Mesenchymal stem cell (in vitro differentiated cells and primary cell): ENCODE data around the gene CHST3.
A peak's percentile ranks its signal among the peaks of the same experiment; 100 is the strongest.

Experiments used
- DNase-seq: peaks from one replicate; pipeline ENCODE4 v3.0.0-alpha.2; 2013
- H2AFZ ChIP-seq: one replicate; pipeline ENCODE4 v1.6.1; 2013; ENCODE audit warnings: low read depth, mild to moderate bottlenecking, control low read depth, inconsistent platforms, low read length, moderate library complexity
- H2AK5ac ChIP-seq: 2 replicates; pipeline ENCODE4 v1.6.1; 2013; ENCODE audit warnings: low read length, moderate library complexity, mild to moderate bottlenecking, inconsistent platforms; ENCODE audit not compliant: severe bottlenecking
- H2BK120ac ChIP-seq: one replicate; pipeline ENCODE4 v1.6.1; 2013; ENCODE audit warnings: low read depth, mild to moderate bottlenecking, inconsistent platforms, low read length, moderate library complexity
- H2BK12ac ChIP-seq, 2 experiments: one replicate each; pipeline ENCODE4 v1.6.1; 2013; ENCODE audit warnings: inconsistent platforms in 2 of 2, low read length in 2 of 2, mild to moderate bottlenecking in 2 of 2, moderate library complexity in 2 of 2, control low read depth in 1 of 2
- H2BK15ac ChIP-seq: one replicate; pipeline ENCODE4 v1.6.1; 2013; ENCODE audit warnings: mild to moderate bottlenecking, low read depth, inconsistent platforms; ENCODE audit not compliant: poor library complexity, severe bottlenecking
- H2BK5ac ChIP-seq: 2 replicates; pipeline ENCODE4 v1.6.1; 2013; ENCODE audit warnings: low read depth, mild to moderate bottlenecking, low read length, control low read depth, inconsistent platforms; ENCODE audit not compliant: poor library complexity, severe bottlenecking
- H3K14ac ChIP-seq, 2 experiments: one replicate each; pipeline ENCODE4 v1.6.1; 2013; ENCODE audit warnings: inconsistent platforms in 2 of 2, low read length in 2 of 2, control low read depth in 1 of 2, mild to moderate bottlenecking in 1 of 2, moderate library complexity in 1 of 2
- H3K18ac ChIP-seq, 2 experiments: one replicate each; pipeline ENCODE4 v1.6.1; 2013; ENCODE audit warnings: inconsistent platforms in 2 of 2, low read length in 2 of 2, control low read depth in 1 of 2, low read depth in 1 of 2, mild to moderate bottlenecking in 1 of 2
- H3K23ac ChIP-seq, 2 experiments: one replicate each; pipeline ENCODE4 v1.6.1; 2013; ENCODE audit warnings: inconsistent platforms in 2 of 2, low read length in 2 of 2, mild to moderate bottlenecking in 2 of 2, moderate library complexity in 2 of 2, control low read depth in 1 of 2
- H3K27ac ChIP-seq: 2 replicates; pipeline ENCODE4 v1.5.1; 2013; ENCODE audit warnings: mild to moderate bottlenecking, moderate library complexity, low read length, control low read depth, inconsistent platforms; ENCODE audit not compliant: poor library complexity, severe bottlenecking
- H3K27me3 ChIP-seq, 2 experiments: 2 replicates each; pipeline versions ENCODE4 v1.6.1 to v1.7.0; 2013; ENCODE audit warnings: low read length in 2 of 2, mild to moderate bottlenecking in 2 of 2, moderate library complexity in 2 of 2, control low read depth in 1 of 2, inconsistent platforms in 1 of 2; ENCODE audit not compliant: control insufficient read depth in 1 of 2, insufficient read depth in 1 of 2
- H3K36me3 ChIP-seq, 2 experiments: 2 replicates each; pipeline versions ENCODE4 v1.6.1 to v1.7.0; 2013; ENCODE audit warnings: low read length in 2 of 2, control low read depth in 1 of 2, inconsistent platforms in 1 of 2, low read depth in 1 of 2, mild to moderate bottlenecking in 1 of 2; ENCODE audit not compliant: insufficient read depth in 2 of 2, control insufficient read depth in 1 of 2
- H3K4ac ChIP-seq, 2 experiments: one replicate each; pipeline ENCODE4 v1.6.1; 2013; ENCODE audit warnings: inconsistent platforms in 2 of 2, low read length in 2 of 2, mild to moderate bottlenecking in 2 of 2, moderate library complexity in 2 of 2, control low read depth in 1 of 2, low read depth in 1 of 2
- H3K4me1 ChIP-seq: 2 replicates; pipeline ENCODE4 v1.6.1; 2013; ENCODE audit warnings: low read depth, low read length, control low read depth; ENCODE audit not compliant: control insufficient read depth, insufficient read depth
- H3K4me2 ChIP-seq: 2 replicates; pipeline ENCODE4 v1.6.1; 2013; ENCODE audit warnings: low read length, mild to moderate bottlenecking, inconsistent platforms; ENCODE audit not compliant: poor library complexity, severe bottlenecking
- H3K4me3 ChIP-seq, 2 experiments: 2 replicates each; pipeline versions ENCODE4 v1.5.1 to v1.7.0; 2013; ENCODE audit warnings: low read length in 2 of 2, mild to moderate bottlenecking in 2 of 2, control low read depth in 1 of 2, low read depth in 1 of 2; ENCODE audit not compliant: insufficient read depth in 1 of 2
- H3K79me1 ChIP-seq: replicated peaks from 2 replicates; pipeline ENCODE4 v1.6.1; 2013; ENCODE audit warnings: mild to moderate bottlenecking, control low read depth, low read length, inconsistent platforms; ENCODE audit not compliant: poor library complexity, severe bottlenecking
- H3K9ac ChIP-seq: 2 replicates; pipeline ENCODE4 v1.7.0; 2013; ENCODE audit warnings: mild to moderate bottlenecking, low read length, moderate library complexity
- H3K9me3 ChIP-seq: 2 replicates; pipeline ENCODE4 v1.7.0; 2013; ENCODE audit warnings: mild to moderate bottlenecking, low read length; ENCODE audit not compliant: control insufficient read depth
- H4K8ac ChIP-seq: one replicate; pipeline ENCODE4 v1.6.1; 2013; ENCODE audit warnings: inconsistent platforms, mild to moderate bottlenecking, low read length, moderate library complexity
- H4K91ac ChIP-seq: one replicate; pipeline ENCODE4 v1.6.1; 2013; ENCODE audit warnings: mild to moderate bottlenecking, low read length, inconsistent platforms
- WGBS: methylation state at CpG from one replicate; pipeline ENCODE4 v1.1.7; 2013; ENCODE audit warnings: mixed read lengths; 5-methylcytosine and 5-hydroxymethylcytosine counted together

The CHST3 gene

GRCh38 chr10:71979692-71980062, 15.5 kb downstream of the CHST3 start:
- H3K36me3 ChIP-seq: peaks cover 0 to 5% of the 10 kb centered on the region in 2 experiments

DNA sequence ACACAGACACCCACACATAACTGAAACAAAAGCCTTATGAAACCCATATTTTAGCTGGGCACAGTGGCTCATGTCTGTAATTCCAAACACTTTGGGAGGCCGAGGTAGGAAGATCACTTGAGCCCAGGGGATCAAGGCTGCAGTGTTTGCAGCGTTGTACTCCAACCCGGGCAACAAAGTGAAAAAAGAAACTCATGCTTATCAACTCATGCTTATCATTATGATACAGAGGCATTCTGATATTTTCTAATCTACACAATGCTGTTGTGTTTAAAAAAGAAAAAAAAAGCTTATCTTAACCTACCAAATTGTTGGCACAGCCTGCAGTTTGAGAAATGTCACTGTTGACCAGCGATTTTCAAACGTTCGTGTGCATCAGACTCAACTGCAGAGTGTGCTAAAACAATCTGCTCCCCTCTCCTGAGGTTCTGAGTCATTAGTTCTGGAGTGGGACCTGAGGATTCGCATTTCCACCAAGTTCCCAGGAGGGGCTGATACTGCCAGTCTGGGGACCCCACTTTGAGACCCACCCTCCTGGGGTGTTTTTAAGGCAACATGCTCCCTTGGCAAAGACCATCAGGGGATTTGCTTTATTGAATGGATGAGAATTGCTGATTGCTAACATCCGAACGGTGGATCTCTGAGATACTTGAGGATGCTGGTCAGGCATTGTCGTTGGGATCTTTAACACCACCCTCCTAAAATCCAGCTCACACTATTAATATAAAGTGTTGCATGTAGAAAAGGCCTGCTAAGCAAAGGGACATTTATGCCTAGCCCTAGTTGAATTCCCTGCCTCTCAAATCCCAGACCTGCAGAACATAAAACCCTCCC, 16.2 kb downstream of the CHST3 start:
- peaks cover 2 to 5% of the 10 kb centered on the region in 2 experiments for H3K36me3 ChIP-seq
- DNase-seq: no peak
- WGBS: 77% methylated on average over 7 of the region's 10 CpGs
- peaks cover 40% of the 10 kb centered on the region for H3K4me1 ChIP-seq
- H3K4ac ChIP-seq: no peak overlapping the region
- no peaks in the 10 kb centered on the region for H3K9me3 ChIP-seq
- H4K91ac ChIP-seq: no peak overlapping the region
- no peaks in the 10 kb centered on the region for H3K27me3 ChIP-seq
- H3K14ac ChIP-seq: no peak overlapping the region
- no peak overlapping the region for H2AK5ac ChIP-seq
- no peak overlapping the region for H2BK12ac ChIP-seq
- peak overlapping the region; percentile 67 for H3K9ac ChIP-seq
- H2BK120ac ChIP-seq: no peak overlapping the region
- peak overlapping the region in 1 of 2 experiments; percentile 38 for H3K4me3 ChIP-seq
- H3K23ac ChIP-seq: no peak overlapping the region
- H2BK15ac ChIP-seq: no peak overlapping the region
- peaks cover 36% of the 10 kb centered on the region for H3K79me1 ChIP-seq
- H3K18ac ChIP-seq: no peak overlapping the region
- H2BK5ac ChIP-seq: no peak overlapping the region
- H2AFZ ChIP-seq: no peak overlapping the region
- H3K4me2 ChIP-seq: no peak overlapping the region
- H4K8ac ChIP-seq: peak overlapping the region; percentile 31
- H3K27ac ChIP-seq: peak overlapping the region; percentile 12

More at GRCh38 chr10:71979692-71980062, 15.5 kb downstream of the CHST3 start:
- Histone ChIP-seq H3K18ac (no peak overlapping the region), H2BK12ac (no peak overlapping the region), H3K4me3 (peak overlapping the region in 1 of 2 experiments; percentile 38), H3K9me3 (no peaks in the 10 kb centered on the region), H3K27me3 (no peaks in the 10 kb centered on the region), H2BK5ac (no peak overlapping the region), H3K4me2 (no peak overlapping the region), H3K14ac (no peak overlapping the region), H2AFZ (no peak overlapping the region), H3K27ac (no peak overlapping the region), H3K9ac (peak overlapping the region; percentile 67), H3K4ac (no peak overlapping the region), H3K4me1 (peaks cover 38% of the 10 kb centered on the region), H4K91ac (no peak overlapping the region), H3K23ac (no peak overlapping the region), H2BK15ac (no peak overlapping the region), H2BK120ac (no peak overlapping the region), H2AK5ac (no peak overlapping the region), H4K8ac (no peak overlapping the region), H3K79me1 (peaks cover 37% of the 10 kb centered on the region)
- WGBS: over 99% methylated on average over 5 of the region's 5 CpGs
- no peak for DNase-seq

- H4K8ac ChIP-seq: no peak overlapping the region
- peak overlapping the region; percentile 40 to 57 for H2BK12ac ChIP-seq
- H3K4ac ChIP-seq: peak overlapping the region in 1 of 2 experiments; percentile 60
- H2AK5ac ChIP-seq: peak overlapping the region; percentile 49
- no peak for DNase-seq
- H3K27me3 ChIP-seq: no peaks in the 10 kb centered on the region
- H4K91ac ChIP-seq: peak overlapping the region; percentile 74
- WGBS: 78% methylated on average over 14 of the region's 14 CpGs
- H3K9me3 ChIP-seq: no peaks in the 10 kb centered on the region
- H3K79me1 ChIP-seq: peaks cover 33% of the 10 kb centered on the region
- peaks cover 33% of the 10 kb centered on the region for H3K4me1 ChIP-seq
- no peak overlapping the region for H2BK120ac ChIP-seq
- peak overlapping the region in 1 of 2 experiments; percentile 38 for H3K4me3 ChIP-seq
- H3K9ac ChIP-seq: peak overlapping the region; percentile 67
- H3K23ac ChIP-seq: no peak overlapping the region
- no peak overlapping the region for H2AFZ ChIP-seq
- peak overlapping the region; percentile 71 for H3K27ac ChIP-seq
- H3K4me2 ChIP-seq: no peak overlapping the region
- peak overlapping the region; percentile 37 to 45 for H3K18ac ChIP-seq
- peaks cover 2 to 5% of the 10 kb centered on the region in 2 experiments for H3K36me3 ChIP-seq
- H3K14ac ChIP-seq: no peak overlapping the region
- H2BK15ac ChIP-seq: peak overlapping the region; percentile 86
- H2BK5ac ChIP-seq: no peak overlapping the region
Observed at GRCh38 chr10:71981015-71981875, 17.1 kb downstream of the CHST3 start.

GRCh38 chr10:71981876-71982230, 17.7 kb downstream of the CHST3 start:
- whole genome bisulfite sequencing: 94% methylated on average over 1 of the region's 1 CpG
- H3K9ac ChIP-seq: peak overlapping the region; percentile 67
- H3K27me3 ChIP-seq: no peaks in the 10 kb centered on the region
- no peak overlapping the region for H3K4me2 ChIP-seq
- no peak overlapping the region for H3K23ac ChIP-seq
- no peak overlapping the region for H2AFZ ChIP-seq
- no peak overlapping the region for H2BK12ac ChIP-seq
- peaks cover 2 to 5% of the 10 kb centered on the region in 2 experiments for H3K36me3 ChIP-seq
- no peak overlapping the region for H2AK5ac ChIP-seq
- H3K4me3 ChIP-seq: no peak overlapping the region
- no peak overlapping the region for H3K14ac ChIP-seq
- no peak overlapping the region for H4K8ac ChIP-seq
- no peak overlapping the region for H3K18ac ChIP-seq
- peaks cover 31% of the 10 kb centered on the region for H3K4me1 ChIP-seq
- H3K9me3 ChIP-seq: no peaks in the 10 kb centered on the region
- no peak overlapping the region for H2BK5ac ChIP-seq
- no peak overlapping the region for H4K91ac ChIP-seq
- peaks cover 38% of the 10 kb centered on the region for H3K79me1 ChIP-seq
- H2BK120ac ChIP-seq: no peak overlapping the region
- no peak overlapping the region for H2BK15ac ChIP-seq
- no peak overlapping the region for H3K27ac ChIP-seq
- H3K4ac ChIP-seq: no peak overlapping the region
- no peak for DNase-seq
